Neural progenitor cell (in vitro differentiated cells): Measurements from ENCODE around the gene ACTL10. TPM values are rescaled to one million over a fixed set of nuclear protein-coding genes. Genes with fewer than 3 reads are reported as not detected.

ENCODE experiments used
- DNase-seq: peaks from one replicate; pipeline ENCODE4 v3.0.0-alpha.2; 2016; ENCODE audit warnings: low spot score
- H2AFZ ChIP-seq: fragments of 200-600 bp; sonication (generic); replicated peaks from 2 replicates; pipeline ENCODE4 v1.6.1; 2016; ENCODE audit warnings: antibody characterized with exemption
- H3F3A ChIP-seq: fragments of 200-600 bp; sonication (generic); 2 replicates; pipeline ENCODE4 v1.6.1; 2016; ENCODE audit warnings: antibody characterized with exemption, low read depth
- H3K27ac ChIP-seq: fragments of 200-600 bp; sonication (generic); 2 replicates; pipeline ENCODE4 v1.5.1; 2016; ENCODE audit warnings: mild to moderate bottlenecking
- H3K27me3 ChIP-seq: fragments of 200-600 bp; sonication (generic); 2 replicates; pipeline ENCODE4 v1.6.1; 2016; ENCODE audit warnings: mild to moderate bottlenecking, moderate library complexity
- H3K36me3 ChIP-seq: fragments of 200-600 bp; sonication (generic); 2 replicates; pipeline ENCODE4 v1.5.1; 2016
- H3K4me1 ChIP-seq: fragments of 200-600 bp; sonication (generic); 2 replicates; pipeline ENCODE4 v1.6.1; 2016; ENCODE audit warnings: mixed run types
- H3K4me2 ChIP-seq: fragments of 200-600 bp; sonication (generic); 2 replicates; pipeline ENCODE4 v1.6.1; 2016
- H3K4me3 ChIP-seq: fragments of 200-600 bp; sonication (generic); 2 replicates; pipeline ENCODE4 v1.5.1; 2016
- H3K79me2 ChIP-seq: fragments of 200-600 bp; sonication (generic); 2 replicates; pipeline ENCODE4 v1.6.1; 2016; ENCODE audit warnings: low read depth
- H3K9ac ChIP-seq: fragments of 200-600 bp; sonication (generic); 2 replicates; pipeline ENCODE4 v1.6.1; 2016
- H3K9me3 ChIP-seq: fragments of 200-600 bp; sonication (generic); 2 replicates; pipeline ENCODE4 v1.5.1; 2016; ENCODE audit warnings: low read depth
- H4K20me1 ChIP-seq: fragments of 200-600 bp; sonication (generic); 2 replicates; pipeline ENCODE4 v1.6.1; 2016; ENCODE audit warnings: low read depth
- H3K27ac Mint-ChIP-seq: 3 replicates; pipeline ENCODE4 v1.8.0; 2021; ENCODE audit warnings: mixed read lengths
- H3K27me3 Mint-ChIP-seq: 2 replicates; pipeline ENCODE4 v1.8.0; 2022; ENCODE audit warnings: low read depth, mild to moderate bottlenecking, inconsistent platforms, moderate library complexity, mixed read lengths; ENCODE audit not compliant: insufficient read depth
- H3K36me3 Mint-ChIP-seq: 3 replicates; pipeline ENCODE4 v1.8.0; 2021; ENCODE audit warnings: mixed read lengths
- H3K4me1 Mint-ChIP-seq: 3 replicates; pipeline ENCODE4 v1.8.0; 2021; ENCODE audit warnings: mixed read lengths
- H3K4me3 Mint-ChIP-seq: 3 replicates; pipeline ENCODE4 v1.8.0; 2021; ENCODE audit warnings: mild to moderate bottlenecking, moderate library complexity, mixed read lengths
- H3K9me3 Mint-ChIP-seq: 3 replicates; pipeline ENCODE4 v1.8.0; 2020; ENCODE audit warnings: mixed read lengths
- EZH2 ChIP-seq: fragments of 200-600 bp; sonication (generic); IDR thresholded peaks from 2 replicates; pipeline ENCODE4 v1.6.1; 2017; ENCODE audit warnings: antibody characterized with exemption, mild to moderate bottlenecking, moderate library complexity
- EZH2phosphoT487 ChIP-seq: fragments of 200-600 bp; sonication (generic); IDR thresholded peaks from 2 replicates; pipeline ENCODE4 v1.6.1; 2017; ENCODE audit warnings: antibody characterized with exemption
- total RNA-seq: library from RNA; depleted of rRNA; stranded (reverse); fragments of >200 nt; gene quantifications from 2 replicates; pipeline ENCODE4 v1.2.3, GENCODE V29; 2015; ENCODE audit warnings: low replicate concordance
- TF ChIP-seq, protein P1 (sequence below): fragments of 200-600 bp; sonication (generic); IDR thresholded peaks from 2 replicates; pipeline ENCODE4 v1.5.1; 2017; ENCODE audit warnings: antibody characterized with exemption, mild to moderate bottlenecking

Gene ACTL10
- total RNA-seq, 1 donor from 2014 or later, result not detected

DNA sequence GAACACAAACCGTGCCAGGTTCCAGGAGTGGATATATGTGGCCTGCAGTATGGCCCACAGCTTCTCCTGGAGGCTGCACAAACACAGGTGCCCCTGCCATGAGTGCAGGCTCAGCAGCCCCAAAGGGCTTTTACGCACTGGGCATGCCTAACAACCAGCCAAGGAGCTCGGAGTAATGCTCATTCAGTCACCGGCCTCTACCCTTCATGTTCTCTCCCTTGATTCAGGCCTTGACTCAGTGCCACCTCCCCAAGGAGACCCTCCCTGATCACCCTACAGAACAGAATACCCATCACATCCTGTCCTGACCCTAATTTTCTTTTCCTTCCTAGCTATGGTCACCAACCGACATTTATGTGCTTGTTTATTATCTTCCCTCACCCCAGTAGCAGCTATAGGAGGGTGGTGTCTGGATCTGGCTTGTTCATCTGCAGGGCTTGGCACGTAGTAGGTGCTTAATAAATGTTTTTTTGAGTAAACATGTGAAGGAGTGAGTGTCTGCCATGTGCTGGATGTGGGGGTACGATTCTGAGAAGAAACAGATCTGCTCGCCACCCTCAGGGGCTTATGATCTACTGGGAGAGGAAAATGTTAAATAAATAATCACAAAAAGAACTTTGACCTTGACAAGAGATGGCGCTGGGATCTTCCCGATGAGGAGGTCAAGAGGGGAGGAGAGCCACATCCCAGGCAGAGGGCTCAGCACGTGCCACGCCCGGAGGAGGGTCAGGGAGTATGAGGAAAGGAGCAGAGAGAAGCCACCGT, 44.1 kb downstream of the ACTL10 start:
- Histone ChIP-seq H3K4me3 (no peak overlapping the region), H3K9me3 (no peaks in the 10 kb centered on the region), H3K36me3 (no peaks in the 10 kb centered on the region), H3K9ac (no peak overlapping the region), H2AFZ (no peak overlapping the region), H3K27ac (no peak overlapping the region), H3K4me1 (no peaks in the 10 kb centered on the region), H3K27me3 (no peaks in the 10 kb centered on the region), H3K79me2 (no peaks in the 10 kb centered on the region), H3F3A (no peaks in the 10 kb centered on the region), H3K4me2 (no peak overlapping the region), H4K20me1 (no peaks in the 10 kb centered on the region)
- Mint-ChIP-seq H3K4me3 (no peak overlapping the region), H3K4me1 (peaks cover 6% of the 10 kb centered on the region), H3K27me3 (peaks cover 2% of the 10 kb centered on the region), H3K36me3 (no peaks in the 10 kb centered on the region), H3K27ac (no peak overlapping the region), H3K9me3 (no peaks in the 10 kb centered on the region)
- no peak for DNase-seq
- TF ChIP-seq, protein P1, sequence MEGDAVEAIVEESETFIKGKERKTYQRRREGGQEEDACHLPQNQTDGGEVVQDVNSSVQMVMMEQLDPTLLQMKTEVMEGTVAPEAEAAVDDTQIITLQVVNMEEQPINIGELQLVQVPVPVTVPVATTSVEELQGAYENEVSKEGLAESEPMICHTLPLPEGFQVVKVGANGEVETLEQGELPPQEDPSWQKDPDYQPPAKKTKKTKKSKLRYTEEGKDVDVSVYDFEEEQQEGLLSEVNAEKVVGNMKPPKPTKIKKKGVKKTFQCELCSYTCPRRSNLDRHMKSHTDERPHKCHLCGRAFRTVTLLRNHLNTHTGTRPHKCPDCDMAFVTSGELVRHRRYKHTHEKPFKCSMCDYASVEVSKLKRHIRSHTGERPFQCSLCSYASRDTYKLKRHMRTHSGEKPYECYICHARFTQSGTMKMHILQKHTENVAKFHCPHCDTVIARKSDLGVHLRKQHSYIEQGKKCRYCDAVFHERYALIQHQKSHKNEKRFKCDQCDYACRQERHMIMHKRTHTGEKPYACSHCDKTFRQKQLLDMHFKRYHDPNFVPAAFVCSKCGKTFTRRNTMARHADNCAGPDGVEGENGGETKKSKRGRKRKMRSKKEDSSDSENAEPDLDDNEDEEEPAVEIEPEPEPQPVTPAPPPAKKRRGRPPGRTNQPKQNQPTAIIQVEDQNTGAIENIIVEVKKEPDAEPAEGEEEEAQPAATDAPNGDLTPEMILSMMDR, result no peak
- TF ChIP-seq EZH2, result no peak
- no peak for TF ChIP-seq EZH2phosphoT487

DNA sequence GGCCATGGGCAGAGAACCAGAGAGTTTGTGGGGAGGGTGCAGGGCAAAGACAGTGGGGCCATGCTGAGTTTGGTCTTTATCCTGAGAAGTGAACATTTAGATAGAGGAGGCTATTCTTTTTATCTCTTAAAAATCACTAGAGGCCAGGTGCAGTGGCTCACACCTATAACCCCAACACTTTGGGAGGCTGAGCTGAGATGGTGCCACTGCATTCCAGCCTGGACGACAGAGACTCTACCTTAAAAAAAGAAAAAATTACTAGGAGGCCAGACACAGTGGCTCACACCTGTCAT, 44.6 kb downstream of the ACTL10 start:
- no peak for DNase-seq
- no peaks in the 10 kb centered on the region for H3K36me3 ChIP-seq
- Mint-ChIP-seq H3K27ac (no peak overlapping the region), H3K27me3 (peaks cover 2% of the 10 kb centered on the region), H3K9me3 (no peaks in the 10 kb centered on the region), H3K4me1 (peaks cover 6% of the 10 kb centered on the region), H3K4me3 (no peak overlapping the region), H3K36me3 (no peaks in the 10 kb centered on the region)
- H3F3A ChIP-seq, result no peaks in the 10 kb centered on the region
- H3K4me1 ChIP-seq, result no peaks in the 10 kb centered on the region
- no peak overlapping the region for H3K27ac ChIP-seq
- no peaks in the 10 kb centered on the region for H4K20me1 ChIP-seq
- H3K4me2 ChIP-seq, result no peak overlapping the region
- no peak overlapping the region for H3K4me3 ChIP-seq
- H3K27me3 ChIP-seq, result no peaks in the 10 kb centered on the region
- H3K79me2 ChIP-seq, result no peaks in the 10 kb centered on the region
- no peak overlapping the region for H2AFZ ChIP-seq
- TF ChIP-seq, protein P1, result no peak
- TF ChIP-seq EZH2, result no peak
- no peak for TF ChIP-seq EZH2phosphoT487
- H3K9ac ChIP-seq, result no peak overlapping the region
- H3K9me3 ChIP-seq, result no peaks in the 10 kb centered on the region

DNA sequence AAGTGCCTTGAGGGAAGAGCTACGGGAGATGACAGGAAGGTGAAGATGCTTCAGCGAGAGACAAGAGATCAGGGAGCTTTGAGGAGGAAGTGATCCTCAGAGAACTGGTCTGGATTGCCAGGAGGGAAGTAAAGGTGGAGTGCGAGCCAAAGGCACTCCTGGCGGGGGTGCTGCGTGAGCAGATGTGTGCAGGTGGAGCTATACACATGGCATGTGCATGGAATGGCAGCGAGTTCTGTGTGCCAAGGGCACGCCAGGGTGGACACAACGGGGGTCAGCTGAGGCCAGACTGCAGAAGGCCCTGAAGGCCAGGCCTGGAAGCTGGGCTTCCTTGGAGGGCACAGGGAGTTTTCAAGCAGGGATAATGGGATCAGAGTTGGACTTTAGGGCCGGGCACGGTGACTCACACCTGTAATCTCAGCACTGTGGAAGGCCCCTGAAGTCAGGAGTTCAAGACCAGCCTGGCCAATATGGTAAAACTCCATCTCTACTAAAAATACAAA, 47.2 kb downstream of the ACTL10 start:
- H3K9me3 ChIP-seq, result no peaks in the 10 kb centered on the region
- H4K20me1 ChIP-seq, result no peaks in the 10 kb centered on the region
- H3F3A ChIP-seq, result no peaks in the 10 kb centered on the region
- no peaks in the 10 kb centered on the region for H3K4me1 Mint-ChIP-seq
- H3K9me3 Mint-ChIP-seq, result no peaks in the 10 kb centered on the region
- H3K27me3 ChIP-seq, result no peaks in the 10 kb centered on the region
- H3K4me3 ChIP-seq, result no peak overlapping the region
- no peak overlapping the region for H3K27ac Mint-ChIP-seq
- H3K27me3 Mint-ChIP-seq, result peaks cover 2% of the 10 kb centered on the region
- no peak overlapping the region for H2AFZ ChIP-seq
- no peaks in the 10 kb centered on the region for H3K4me1 ChIP-seq
- no peak overlapping the region for H3K4me3 Mint-ChIP-seq
- DNase-seq, result no peak
- no peak overlapping the region for H3K27ac ChIP-seq
- H3K79me2 ChIP-seq, result no peaks in the 10 kb centered on the region
- H3K36me3 Mint-ChIP-seq, result no peaks in the 10 kb centered on the region
- no peaks in the 10 kb centered on the region for H3K36me3 ChIP-seq
- H3K9ac ChIP-seq, result no peak overlapping the region
- H3K4me2 ChIP-seq, result no peak overlapping the region
- TF ChIP-seq, protein P1, result no peak
- TF ChIP-seq EZH2phosphoT487, result no peak
- TF ChIP-seq EZH2, result no peak
